ENCODE measurements around the gene FARS2. TPM values are rescaled to one million over a fixed set of nuclear protein-coding genes. Genes with fewer than 3 reads are reported as not detected.

Gene FARS2
- polyA plus RNA-seq, 3 donors: 12.2 to 21.6 (median 17.7) TPM

DNA sequence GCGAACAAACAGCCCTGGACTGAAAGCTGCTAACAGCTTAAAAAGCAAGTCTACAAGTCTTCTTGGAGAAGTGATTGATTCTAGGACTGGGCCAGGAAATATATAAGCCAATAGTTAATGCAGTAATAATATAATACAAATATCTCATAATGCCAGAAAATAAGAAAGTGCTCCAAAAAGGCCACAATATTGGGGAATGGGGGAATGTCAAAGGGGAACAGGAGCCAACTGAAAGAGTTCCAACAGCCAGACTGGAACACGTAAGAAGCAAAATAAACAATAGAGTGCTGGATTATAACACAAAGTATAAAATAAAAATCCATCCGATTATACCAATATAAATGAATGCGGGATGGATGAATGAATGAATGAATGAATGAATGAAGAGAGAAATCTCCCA, 449.6 kb downstream of the FARS2 start:
- no peak overlapping the region for H3K27ac Mint-ChIP-seq
- WGBS (ENCODE audit: insufficient coverage): no CpG with 5 or more reads among the region's 4 CpGs
- H3K27me3 Mint-ChIP-seq (ENCODE audit: low read depth in 3 of 3): peaks cover 0 to 3% (median 0%) of the 10 kb centered on the region in 3 donors
- no peak overlapping the region for H3K4me2 ChIP-seq (replicated peaks; ENCODE audit: extremely low read depth, low read length, poor library complexity, severe bottlenecking)
- no peak overlapping the region for H3K27ac ChIP-seq (ENCODE audit: low read depth in 1 of 2, low read length in 2 of 2)
- no peaks in the 10 kb centered on the region for H3K27me3 ChIP-seq (ENCODE audit: control insufficient read depth in 2 of 2, insufficient read depth in 2 of 2, low read length in 2 of 2)
- H3K9me3 Mint-ChIP-seq: peaks cover 0 to 3% (median 0%) of the 10 kb centered on the region in 7 donors
- H3K4me3 Mint-ChIP-seq: no peak overlapping the region
- no peaks in the 10 kb centered on the region for H3K79me2 ChIP-seq (ENCODE audit: insufficient read depth, low read length)
- no peaks in the 10 kb centered on the region for H4K20me1 ChIP-seq (ENCODE audit: insufficient read depth, low read length)
- TF ChIP-seq, protein P1, sequence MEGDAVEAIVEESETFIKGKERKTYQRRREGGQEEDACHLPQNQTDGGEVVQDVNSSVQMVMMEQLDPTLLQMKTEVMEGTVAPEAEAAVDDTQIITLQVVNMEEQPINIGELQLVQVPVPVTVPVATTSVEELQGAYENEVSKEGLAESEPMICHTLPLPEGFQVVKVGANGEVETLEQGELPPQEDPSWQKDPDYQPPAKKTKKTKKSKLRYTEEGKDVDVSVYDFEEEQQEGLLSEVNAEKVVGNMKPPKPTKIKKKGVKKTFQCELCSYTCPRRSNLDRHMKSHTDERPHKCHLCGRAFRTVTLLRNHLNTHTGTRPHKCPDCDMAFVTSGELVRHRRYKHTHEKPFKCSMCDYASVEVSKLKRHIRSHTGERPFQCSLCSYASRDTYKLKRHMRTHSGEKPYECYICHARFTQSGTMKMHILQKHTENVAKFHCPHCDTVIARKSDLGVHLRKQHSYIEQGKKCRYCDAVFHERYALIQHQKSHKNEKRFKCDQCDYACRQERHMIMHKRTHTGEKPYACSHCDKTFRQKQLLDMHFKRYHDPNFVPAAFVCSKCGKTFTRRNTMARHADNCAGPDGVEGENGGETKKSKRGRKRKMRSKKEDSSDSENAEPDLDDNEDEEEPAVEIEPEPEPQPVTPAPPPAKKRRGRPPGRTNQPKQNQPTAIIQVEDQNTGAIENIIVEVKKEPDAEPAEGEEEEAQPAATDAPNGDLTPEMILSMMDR (IDR thresholded peaks at IDR 0.05): no peak
- no peak for DNase-seq
- H3K9ac ChIP-seq (ENCODE audit: insufficient read depth, low read length, poor library complexity, severe bottlenecking): no peak overlapping the region
- H3K4me1 ChIP-seq (ENCODE audit: control insufficient read depth in 1 of 2, insufficient read depth in 2 of 2, low read length in 2 of 2): peaks cover 0 to 9% of the 10 kb centered on the region in 2 donors
- no peaks in the 10 kb centered on the region for H3K9me3 ChIP-seq (replicated peaks in 1 of 2; ENCODE audit: control insufficient read depth in 1 of 2, insufficient read depth in 1 of 2, low read length in 2 of 2)
- H3K36me3 Mint-ChIP-seq: peaks cover 3 to 14% of the 10 kb centered on the region in 2 donors
- H2AFZ ChIP-seq (ENCODE audit: insufficient read depth, low read depth, low read length, poor library complexity, severe bottlenecking): no peak overlapping the region
- H3K4me3 ChIP-seq (replicated peaks in 1 of 3; ENCODE audit: low read depth in 2 of 3, low read length in 3 of 3): no peak overlapping the region
- no peaks in the 10 kb centered on the region for H3K36me3 ChIP-seq (replicated peaks in 1 of 2; ENCODE audit: control insufficient read depth in 1 of 2, insufficient read depth in 2 of 2, low read length in 2 of 2)
- intact Hi-C loops (cut with micrococcal nuclease): no loop called here
- peaks cover 12% of the 10 kb centered on the region for H3K4me1 Mint-ChIP-seq

DNA sequence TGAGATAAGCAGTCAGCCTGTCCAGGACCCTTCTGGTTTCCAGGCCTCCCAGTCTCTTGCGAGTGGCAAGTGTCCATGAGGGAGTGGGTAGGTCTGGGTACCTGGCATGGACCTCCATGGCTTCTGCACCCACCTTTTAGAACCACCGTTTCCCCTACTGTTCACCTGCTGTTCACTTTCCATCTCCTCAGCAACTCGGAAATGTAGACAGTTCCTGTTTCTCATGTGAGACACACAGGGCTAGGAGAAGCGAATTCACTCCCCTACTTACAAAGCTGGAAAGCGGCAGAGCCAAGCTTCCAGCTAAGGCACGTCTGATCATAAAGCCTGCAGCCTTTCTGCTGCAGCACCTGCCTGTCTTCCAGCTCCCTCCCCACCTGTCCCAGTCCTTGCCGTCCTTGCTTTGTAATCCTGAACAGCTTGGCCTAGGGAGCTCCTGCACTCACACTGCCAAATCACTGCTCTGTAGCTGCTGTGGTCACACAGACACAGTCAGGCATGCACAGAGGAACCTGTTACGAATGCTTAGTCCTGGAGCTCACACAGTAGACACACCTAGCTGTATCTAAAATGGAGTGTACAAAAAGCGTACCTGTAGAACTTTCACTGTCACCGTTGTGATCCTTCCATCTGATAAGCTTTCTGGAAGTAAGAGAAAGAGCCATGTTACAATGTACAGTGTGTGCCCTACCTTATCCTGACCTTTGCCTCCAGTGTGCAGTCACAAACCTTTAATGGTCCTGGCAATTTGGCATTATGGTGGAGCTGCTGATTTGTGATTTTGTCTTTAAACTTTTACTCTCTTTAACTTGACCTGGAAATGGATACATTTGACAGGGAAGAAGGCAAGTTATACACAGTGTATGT, 451.3 kb downstream of the FARS2 start:
- no peaks in the 10 kb centered on the region for H3K79me2 ChIP-seq (ENCODE audit: insufficient read depth, low read length)
- H3K27me3 ChIP-seq (ENCODE audit: control insufficient read depth in 2 of 2, insufficient read depth in 2 of 2, low read length in 2 of 2): no peaks in the 10 kb centered on the region
- H3K9ac ChIP-seq (ENCODE audit: insufficient read depth, low read length, poor library complexity, severe bottlenecking): no peak overlapping the region
- peaks cover 0 to 14% of the 10 kb centered on the region in 2 donors for H3K4me1 ChIP-seq (ENCODE audit: control insufficient read depth in 1 of 2, insufficient read depth in 2 of 2, low read length in 2 of 2)
- H3K36me3 ChIP-seq (replicated peaks in 1 of 2; ENCODE audit: control insufficient read depth in 1 of 2, insufficient read depth in 2 of 2, low read length in 2 of 2): no peaks in the 10 kb centered on the region
- DNase-seq: no peak
- no peaks in the 10 kb centered on the region for H4K20me1 ChIP-seq (ENCODE audit: insufficient read depth, low read length)
- no peak overlapping the region for H3K4me3 ChIP-seq (replicated peaks in 1 of 3; ENCODE audit: low read depth in 2 of 3, low read length in 3 of 3)
- H3K4me2 ChIP-seq (replicated peaks; ENCODE audit: extremely low read depth, low read length, poor library complexity, severe bottlenecking): no peak overlapping the region
- WGBS (ENCODE audit: insufficient coverage): 76% methylated on average over 7 of the region's 10 CpGs
- peak overlapping the region; percentile 47 for H2AFZ ChIP-seq (ENCODE audit: insufficient read depth, low read depth, low read length, poor library complexity, severe bottlenecking)
- Mint-ChIP-seq H3K36me3 (peaks cover 11 to 19% of the 10 kb centered on the region in 2 donors), H3K4me3 (no peak overlapping the region), H3K4me1 (peaks cover 19% of the 10 kb centered on the region), H3K9me3 (peaks cover 0 to 12% (median 5%) of the 10 kb centered on the region in 7 donors), H3K27ac (peak overlapping the region in 3 of 7 donors; percentile 21 to 75 (median 73)), H3K27me3 (ENCODE audit: low read depth in 3 of 3) (peaks cover 0 to 3% (median 0%) of the 10 kb centered on the region in 3 donors)
- TF ChIP-seq, protein P1 (IDR thresholded peaks at IDR 0.05): no peak
- H3K9me3 ChIP-seq (replicated peaks in 1 of 2; ENCODE audit: control insufficient read depth in 1 of 2, insufficient read depth in 1 of 2, low read length in 2 of 2): no peaks in the 10 kb centered on the region
- intact Hi-C loops (cut with micrococcal nuclease): no loop called here
- H3K27ac ChIP-seq (ENCODE audit: low read depth in 1 of 2, low read length in 2 of 2): peak overlapping the region in 1 of 2 donors; percentile 33

Data from CD14-positive monocyte (primary cell).